Activated CD4-positive, alpha-beta T cell treated with anti-CD3 and anti-CD28 coated beads, Interleukin-2, amount 50 U/mL, for 48 hours (primary cell): ENCODE data around the gene SNRPB2.
A peak's percentile ranks its signal among the peaks of the same experiment; 100 is the strongest.

Experiments
- DNase-seq, 2 experiments: peaks; one replicate each; pipeline ENCODE4 v3.0.0-alpha.2; 2020

The SNRPB2 gene

GRCh38 chr20:16740365-16741072, 10.7 kb downstream of the SNRPB2 start:
- DNase-seq: no peak

DNA sequence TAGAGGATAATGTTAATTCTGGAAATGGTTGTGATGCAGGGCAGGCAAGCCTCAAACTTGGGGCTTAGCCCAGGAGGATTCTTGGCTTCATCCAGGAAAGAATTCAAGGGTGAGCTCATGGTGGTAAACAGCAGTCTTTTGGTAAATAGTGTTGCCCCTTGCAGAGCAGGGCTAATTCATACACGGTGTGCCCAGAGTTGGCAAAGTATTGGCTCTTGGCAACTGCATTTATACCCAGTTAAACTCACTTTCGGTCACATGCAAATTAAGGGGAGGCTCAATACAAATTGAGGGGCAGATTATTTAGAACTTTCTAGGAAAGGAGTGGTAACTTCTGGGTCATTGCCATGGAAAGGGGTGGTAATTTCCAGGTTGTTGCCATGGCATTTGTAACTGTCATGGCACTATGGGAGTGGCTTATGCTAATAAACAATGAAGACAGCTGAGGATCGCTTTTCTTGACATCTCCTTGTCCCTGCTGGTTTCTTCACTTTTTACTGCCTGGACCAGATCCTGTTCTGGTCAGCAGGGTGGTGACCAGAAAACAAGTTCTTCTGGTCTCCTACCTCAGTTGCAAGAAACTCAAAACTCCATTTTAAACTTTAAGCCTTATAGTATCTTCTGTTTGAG, 14.5 kb downstream of the SNRPB2 start:
- no peak for DNase-seq

- DNase-seq: no peak
Measured at GRCh38 chr20:16745204-16745603, 15.4 kb downstream of the SNRPB2 start.

- DNase-seq: no peak
Measured at GRCh38 chr20:16747291-16747811, 17.5 kb downstream of the SNRPB2 start.

- no peak for DNase-seq
Measured at GRCh38 chr20:16748308-16748900, 18.6 kb downstream of the SNRPB2 start, which contains the start of gene OTOR. TSS of gene OTOR (plus strand) at chr20:16748358. CDS start at chr20:16748402, 44 bp downstream.

- DNase-seq: no peak
Measured at GRCh38 chr20:16749573-16749972, 19.7 kb downstream of the SNRPB2 start.

DNA sequence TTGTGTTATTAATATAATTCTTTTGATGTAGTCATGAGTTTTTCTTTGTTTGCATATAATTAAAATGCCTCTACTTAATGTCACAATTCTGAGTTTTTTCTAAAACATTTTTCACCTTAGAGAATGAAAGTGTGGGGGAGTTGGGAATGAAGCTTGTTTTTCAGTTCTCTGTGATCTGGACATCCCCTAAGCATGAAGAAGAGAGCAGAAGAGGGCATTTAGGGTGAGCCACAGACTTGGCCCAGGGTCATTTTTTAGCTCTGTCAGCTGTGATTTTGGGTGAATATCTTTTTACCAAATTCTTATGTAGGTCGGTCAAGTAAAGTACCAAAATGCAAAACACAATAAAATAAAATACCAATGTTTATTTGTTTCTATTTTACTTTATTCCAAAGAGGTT, 22.3 kb downstream of the SNRPB2 start:
- DNase-seq: no peak

- DNase-seq: no peak
Measured at GRCh38 chr20:16752901-16753300, 23.1 kb downstream of the SNRPB2 start.

- DNase-seq: no peak
Measured at GRCh38 chr20:16758454-16759180, 28.8 kb downstream of the SNRPB2 start.

GRCh38 chr20:16759181-16759563, 29.3 kb downstream of the SNRPB2 start:
- no peak for DNase-seq

DNA sequence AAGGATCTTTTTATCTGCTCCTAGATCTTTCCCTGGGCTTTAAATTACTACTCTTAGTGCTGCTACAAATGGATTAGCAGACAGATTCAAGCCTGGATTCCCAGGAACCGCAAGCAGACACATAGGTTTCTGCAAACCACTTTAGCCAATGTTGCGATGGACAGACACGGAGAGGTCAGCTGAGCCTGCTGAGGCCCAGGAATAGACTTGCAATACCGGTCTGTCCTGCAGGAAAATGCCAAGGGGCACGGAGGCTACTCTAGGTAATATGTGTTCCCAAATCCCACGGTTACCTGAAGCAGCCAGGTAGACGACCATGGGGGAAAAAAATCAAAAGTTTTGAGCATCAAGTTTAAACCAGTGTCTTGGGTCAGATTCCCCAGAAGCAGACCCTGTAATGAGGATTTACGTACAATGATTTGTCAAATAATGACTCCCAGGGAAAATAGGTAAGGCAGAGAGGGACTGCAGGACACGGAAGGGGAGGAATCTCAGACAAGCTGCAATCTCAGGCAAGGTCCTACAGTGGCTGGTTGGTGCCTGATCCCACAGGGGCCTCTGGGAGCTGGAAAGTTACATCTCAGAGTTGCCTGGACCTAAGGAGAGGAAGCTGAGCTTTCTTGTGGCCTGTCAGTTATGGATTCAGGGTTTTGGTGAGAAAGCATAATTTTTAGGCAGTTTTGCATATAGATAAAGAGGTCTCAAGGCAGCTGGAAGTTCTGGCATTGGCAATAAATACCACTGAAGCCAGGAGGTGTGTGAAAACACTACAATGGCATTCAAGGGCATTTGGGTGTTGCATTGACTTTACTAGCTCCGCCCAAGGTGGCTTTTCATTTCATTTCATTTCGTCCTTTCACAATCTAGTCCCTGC, 30.8 kb downstream of the SNRPB2 start:
- no peak for DNase-seq

DNA sequence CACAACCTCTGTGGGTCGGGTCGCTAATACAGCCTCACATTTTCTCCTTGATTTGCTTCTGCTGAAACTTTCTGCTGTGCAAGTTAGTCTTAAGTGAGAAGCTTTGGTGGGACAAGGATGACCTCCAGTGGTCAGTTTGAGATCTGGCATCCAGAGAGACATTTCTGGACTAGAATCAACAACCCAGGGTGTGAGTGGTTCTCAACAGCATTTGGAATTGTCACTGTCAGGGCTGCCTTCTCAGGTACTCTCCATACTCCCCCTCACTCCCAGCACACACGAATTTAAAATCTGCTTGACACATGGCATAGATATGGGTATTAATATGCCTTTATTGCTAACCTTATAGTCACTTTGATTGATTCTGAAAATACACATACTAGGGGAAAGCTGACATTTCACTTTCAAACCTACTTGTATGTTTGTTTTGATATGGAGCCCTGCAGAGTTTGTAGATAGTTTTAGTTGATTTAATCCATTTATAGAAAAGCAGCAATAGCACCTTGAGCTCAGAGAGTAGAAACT, 31.5 kb downstream of the SNRPB2 start:
- DNase-seq: peak; percentile 25 to 41

DNA sequence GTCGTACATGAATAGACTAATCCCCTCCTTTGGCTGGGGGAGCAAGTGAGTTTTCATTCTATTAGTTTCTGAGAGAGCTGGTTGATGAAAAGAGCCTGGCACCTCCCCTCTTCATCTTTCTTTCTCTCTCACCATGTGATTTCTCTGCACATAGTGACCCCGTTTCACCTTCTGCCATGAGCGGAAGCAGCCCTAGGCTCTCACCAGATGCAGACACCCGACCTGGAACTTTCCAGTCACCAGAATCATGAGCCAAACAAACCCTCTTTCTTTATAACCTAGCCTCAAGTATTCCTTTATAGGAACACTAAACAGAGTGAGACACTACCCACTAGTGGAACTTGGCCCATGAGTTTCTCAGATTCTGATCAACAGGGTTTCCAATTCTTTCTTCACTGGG, 34.7 kb downstream of the SNRPB2 start:
- DNase-seq: no peak

DNA sequence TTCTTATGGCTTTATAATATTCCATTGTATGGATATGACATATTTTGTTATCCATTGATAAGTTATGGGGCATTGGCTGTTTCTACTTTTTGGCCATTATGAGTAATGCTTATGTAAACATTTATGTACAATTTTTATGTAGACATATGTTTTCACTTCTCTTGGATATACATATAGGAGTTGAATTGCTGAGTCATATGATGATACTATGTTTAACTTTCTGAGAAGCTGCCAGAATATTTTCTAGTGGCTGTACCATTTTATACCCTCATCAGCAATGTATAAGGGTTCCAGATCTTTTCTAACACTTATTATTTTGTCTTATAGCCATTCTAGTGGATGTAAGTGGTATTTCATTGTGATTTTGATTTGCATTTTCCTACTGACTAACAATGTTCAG, 41.4 kb downstream of the SNRPB2 start:
- no peak for DNase-seq

GRCh38 chr20:16775961-16776360, 46.1 kb downstream of the SNRPB2 start:
- no peak for DNase-seq

GRCh38 chr20:16777126-16777525, 47.3 kb downstream of the SNRPB2 start:
- DNase-seq: no peak

DNA sequence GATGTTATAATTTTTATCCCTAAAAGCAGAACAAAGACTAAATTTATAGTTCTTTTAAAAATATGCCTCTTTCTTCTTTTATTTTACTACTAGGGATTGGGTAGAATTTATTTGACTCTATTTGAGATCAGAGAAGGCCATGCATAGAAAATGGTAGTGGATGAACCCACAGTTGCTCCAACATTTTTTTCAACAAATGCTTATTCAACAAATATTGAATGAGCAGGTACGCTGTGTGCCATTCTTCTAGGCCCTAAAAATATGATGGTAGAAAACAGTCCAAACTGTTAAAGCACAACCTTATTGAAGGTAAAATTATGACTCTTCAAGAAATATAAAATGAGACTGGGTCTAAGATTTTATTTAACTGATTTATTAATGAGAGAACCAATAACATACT, 48.3 kb downstream of the SNRPB2 start:
- no peak for DNase-seq

DNA sequence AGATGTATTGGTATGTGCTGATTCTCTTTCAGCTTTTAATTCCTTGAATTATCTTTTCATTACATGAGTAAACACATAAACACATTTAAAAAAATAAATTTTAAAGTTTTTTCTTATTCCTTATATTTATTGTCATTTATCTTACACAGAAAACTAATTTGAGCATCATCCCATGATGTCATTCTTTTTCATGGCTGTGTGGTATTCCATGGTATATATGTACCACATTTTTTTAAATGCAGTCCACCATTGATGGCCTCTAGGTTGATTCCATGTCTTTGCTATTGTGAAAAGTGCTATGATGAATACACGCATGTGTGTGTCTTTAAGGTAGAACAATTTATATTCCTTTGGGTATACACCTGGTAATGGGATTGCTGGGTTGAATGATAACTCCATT, 51.7 kb downstream of the SNRPB2 start:
- DNase-seq: no peak

DNA sequence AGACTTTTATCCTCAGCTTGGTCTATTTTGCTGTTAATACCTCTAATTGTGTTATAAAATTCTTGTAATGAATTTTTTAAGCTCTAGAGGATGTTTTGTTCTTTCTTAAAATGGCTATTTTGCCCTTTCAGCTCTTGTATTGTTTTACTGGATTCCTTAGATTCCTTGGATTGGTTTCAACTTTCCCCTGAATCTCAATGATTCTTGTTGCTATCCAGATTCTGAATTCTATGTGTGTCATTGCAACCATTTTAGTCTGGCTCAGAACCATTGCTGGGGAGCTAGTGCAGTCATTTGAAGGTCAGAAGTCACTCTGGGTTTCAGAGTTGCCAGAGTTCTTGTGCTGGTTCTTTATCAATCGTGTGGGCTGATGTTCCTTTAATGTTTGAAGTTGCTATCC, 55.4 kb downstream of the SNRPB2 start:
- DNase-seq: no peak
